IMR-90 (cell line): ENCODE data around the gene TLDC2. TPM values are rescaled to one million over a fixed set of nuclear protein-coding genes. Genes with fewer than 3 reads are reported as not detected.

ENCODE experiments used
- ATAC-seq: fragments of 200-7000 bp; cut with Tn5 transposase; 2 replicates; pipeline ENCODE4 v1.9.1; 2020; ENCODE audit warnings: low read depth, mild to moderate bottlenecking, moderate library complexity
- BruUV-seq: library from RNA; stranded (reverse); fragments of 400-500 nt; replicated peaks from 2 replicates; lab custom pipeline; 2021; lab: Mats Ljungman, UMichigan
- CTCF ChIA-PET: fragments of 300-600 bp; formaldehyde crosslinking; extraction: SDS; loops from one replicate; lab custom pipeline; 2021; ENCODE audit warnings: antibody characterized with exemption; lab: Yijun Ruan, JAX
- POLR2A ChIA-PET: fragments of 300-600 bp; sonication (Branson Sonifier 250); formaldehyde crosslinking; loops from one replicate; lab custom pipeline; 2022; ENCODE audit warnings: antibody characterized with exemption; ENCODE audit not compliant: unreplicated experiment; lab: Charles Lee
- DNase-seq: peaks from one replicate; pipeline ENCODE4 v3.0.0; 2013
- H2AFZ ChIP-seq: replicated peaks from 2 replicates; pipeline ENCODE3; 2013; ENCODE audit warnings: low read length, mild to moderate bottlenecking; ENCODE audit not compliant: poor library complexity
- H2AK5ac ChIP-seq: 2 replicates; pipeline ENCODE4 v1.6.1; 2013; ENCODE audit warnings: low read depth, low read length, inconsistent platforms
- H2AK9ac ChIP-seq: replicated peaks from 2 replicates; pipeline ENCODE3; 2013; ENCODE audit warnings: mild to moderate bottlenecking, low read depth, low read length, moderate library complexity; ENCODE audit not compliant: poor library complexity
- H2BK120ac ChIP-seq: 2 replicates; pipeline ENCODE4 v1.6.1; 2013; ENCODE audit warnings: low read depth, low read length, inconsistent platforms
- H2BK15ac ChIP-seq: 3 replicates; pipeline ENCODE4 v1.6.1; 2013; ENCODE audit warnings: low read depth, low read length, inconsistent platforms
- H2BK20ac ChIP-seq: 2 replicates; pipeline ENCODE4 v1.6.1; 2013; ENCODE audit warnings: low read depth, mild to moderate bottlenecking, inconsistent platforms, low read length, moderate library complexity
- H2BK5ac ChIP-seq: 2 replicates; pipeline ENCODE4 v1.6.1; 2013; ENCODE audit warnings: mild to moderate bottlenecking, low read depth, low read length, inconsistent platforms; ENCODE audit not compliant: poor library complexity, severe bottlenecking
- H3K14ac ChIP-seq: replicated peaks from 2 replicates; pipeline ENCODE4 v1.6.1; 2013; ENCODE audit warnings: low read depth, low read length, inconsistent platforms
- H3K18ac ChIP-seq: 2 replicates; pipeline ENCODE4 v1.6.1; 2013; ENCODE audit warnings: low read depth, low read length, control low read depth
- H3K23ac ChIP-seq: 2 replicates; pipeline ENCODE4 v1.6.1; 2013; ENCODE audit warnings: low read depth, low read length, inconsistent platforms
- H3K27ac ChIP-seq: 2 replicates; pipeline ENCODE4 v1.5.1; 2013; ENCODE audit warnings: mild to moderate bottlenecking, control low read depth, low read length; ENCODE audit not compliant: insufficient read depth
- H3K27me3 ChIP-seq: 2 replicates; pipeline ENCODE4 v1.6.1; 2013; ENCODE audit warnings: low read length; ENCODE audit not compliant: control insufficient read depth, insufficient read depth
- H3K36me3 ChIP-seq: 2 replicates; pipeline ENCODE4 v1.6.1; 2013; ENCODE audit warnings: low read length, mixed read lengths; ENCODE audit not compliant: control insufficient read depth, insufficient read depth
- H3K4ac ChIP-seq: 2 replicates; pipeline ENCODE4 v1.6.1; 2013; ENCODE audit warnings: low read depth, low read length, inconsistent platforms
- H3K4me1 ChIP-seq: 2 replicates; pipeline ENCODE4 v1.6.1; 2013; ENCODE audit warnings: low read length, mixed read lengths; ENCODE audit not compliant: control insufficient read depth, insufficient read depth
- H3K4me2 ChIP-seq: 2 replicates; pipeline ENCODE4 v1.6.1; 2013; ENCODE audit warnings: low read depth, mild to moderate bottlenecking, control low read depth, low read length, moderate library complexity
- H3K4me3 ChIP-seq: 2 replicates; pipeline ENCODE4 v1.5.1; 2013; ENCODE audit warnings: low read depth, mild to moderate bottlenecking, control low read depth, low read length, moderate library complexity; ENCODE audit not compliant: insufficient read depth
- H3K56ac ChIP-seq: 2 replicates; pipeline ENCODE4 v1.6.1; 2013; ENCODE audit warnings: low read length, inconsistent platforms; ENCODE audit not compliant: insufficient read depth; ENCODE audit errors: extremely low read depth
- H3K79me1 ChIP-seq, 2 experiments: 2 replicates each; pipeline ENCODE4 v1.6.1; 2013; ENCODE audit warnings: low read length in 2 of 2, inconsistent platforms in 1 of 2, low read depth in 1 of 2
- H3K9ac ChIP-seq: 2 replicates; pipeline ENCODE4 v1.6.1; 2013; ENCODE audit warnings: low read depth, low read length, control low read depth
- H3K9me1 ChIP-seq: 2 replicates; pipeline ENCODE4 v1.6.1; 2013; ENCODE audit warnings: low read length, inconsistent platforms; ENCODE audit not compliant: insufficient read depth
- H3K9me3 ChIP-seq: 2 replicates; pipeline ENCODE4 v1.6.1; 2013; ENCODE audit warnings: low read length; ENCODE audit not compliant: control insufficient read depth, insufficient read depth
- H4K20me1 ChIP-seq: 2 replicates; pipeline ENCODE4 v1.6.1; 2013; ENCODE audit warnings: low read length, inconsistent platforms; ENCODE audit not compliant: insufficient read depth
- H4K5ac ChIP-seq: 2 replicates; pipeline ENCODE4 v1.6.1; 2013; ENCODE audit warnings: mild to moderate bottlenecking, low read depth, low read length, control low read depth
- H4K8ac ChIP-seq, 2 experiments: 2 replicates each; pipeline ENCODE4 v1.6.1; 2013; ENCODE audit warnings: low read depth in 2 of 2, low read length in 2 of 2, control low read depth in 1 of 2, inconsistent platforms in 1 of 2
- H4K91ac ChIP-seq: 2 replicates; pipeline ENCODE4 v1.6.1; 2013; ENCODE audit warnings: low read depth, low read length, inconsistent platforms; ENCODE audit not compliant: insufficient read depth
- BHLHE40 ChIP-seq: fragments of 150-350 bp; IDR thresholded peaks from 2 replicates; pipeline ENCODE4 v1.6.1; 2016; ENCODE audit warnings: mild to moderate bottlenecking, low read depth, low read length
- CEBPB ChIP-seq: IDR thresholded peaks from 2 replicates; pipeline ENCODE4 v1.6.1; 2012; ENCODE audit warnings: low read depth, low read length, improper control_type of control experiment
- CHD1 ChIP-seq: IDR thresholded peaks from 2 replicates; pipeline ENCODE4 v1.6.1; 2012; ENCODE audit warnings: low read depth, low read length, improper control_type of control experiment
- FOS ChIP-seq: fragments of 150-350 bp; IDR thresholded peaks from 2 replicates; pipeline ENCODE4 v1.6.1; 2016; ENCODE audit warnings: low read depth, low read length
- MAFK ChIP-seq: IDR thresholded peaks from 2 replicates; pipeline ENCODE4 v1.6.1; 2012; ENCODE audit warnings: low read depth, low read length, improper control_type of control experiment
- MAZ ChIP-seq: IDR thresholded peaks from 2 replicates; pipeline ENCODE4 v1.6.1; 2012; ENCODE audit warnings: low read depth, mild to moderate bottlenecking, low read length, improper control_type of control experiment, moderate library complexity, borderline replicate concordance
- MXI1 ChIP-seq: IDR thresholded peaks from 2 replicates; pipeline ENCODE4 v1.6.1; 2012; ENCODE audit warnings: low read depth, mild to moderate bottlenecking, low read length, moderate library complexity, borderline replicate concordance
- NFE2L2 ChIP-seq: fragments of 150-350 bp; IDR thresholded peaks from 2 replicates; pipeline ENCODE4 v1.6.1; 2016; ENCODE audit warnings: low read depth, mild to moderate bottlenecking, low read length
- POLR2A ChIP-seq: IDR thresholded peaks from 2 replicates; pipeline ENCODE4 v1.6.1; 2012; ENCODE audit warnings: mild to moderate bottlenecking, low read depth, low read length
- RAD21 ChIP-seq: IDR thresholded peaks from 2 replicates; pipeline ENCODE4 v1.6.1; 2012; ENCODE audit warnings: low read length, improper control_type of control experiment
- RCOR1 ChIP-seq: IDR thresholded peaks from 2 replicates; pipeline ENCODE4 v1.6.1; 2012; ENCODE audit warnings: mild to moderate bottlenecking, low read length, improper control_type of control experiment; ENCODE audit not compliant: insufficient replicate concordance
- RFX5 ChIP-seq: IDR thresholded peaks from 2 replicates; pipeline ENCODE4 v1.8.0; 2012; ENCODE audit warnings: low read depth, mild to moderate bottlenecking, low read length, moderate library complexity
- SMC3 ChIP-seq: fragments of 150-350 bp; IDR thresholded peaks from 2 replicates; pipeline ENCODE4 v1.6.1; 2016; ENCODE audit warnings: low read depth, mild to moderate bottlenecking, antibody characterized with exemption, low read length, moderate library complexity
- WGBS, 2 experiments: methylation state at CpG; one replicate each; pipeline versions ENCODE4 v1.1.5 to v1.1.7; 2013; ENCODE audit warnings: missing lambda C conversion rate in 2 of 2; ENCODE audit not compliant: insufficient read length in 1 of 2; ENCODE audit errors: extremely low coverage in 2 of 2; 5-methylcytosine and 5-hydroxymethylcytosine counted together
- dilution Hi-C: fragments of 300-500 bp; cut with HindIII; formaldehyde crosslinking; loops from one replicate; pipeline ENCODE4 v1.14.3; 2018; ENCODE audit warnings: low sequenced_read_pairs; ENCODE audit not compliant: unreplicated experiment
- in situ Hi-C: fragments of 300-500 bp; cut with MboI; formaldehyde crosslinking; loops from 3 replicates; pipeline ENCODE4 v1.14.3; 2019; ENCODE audit warnings: low sequenced_read_pairs, inconsistent platforms, mixed read lengths
- intact Hi-C: fragments of 100-400 bp; cut with micrococcal nuclease; formaldehyde crosslinking; loops from 2 replicates; pipeline ENCODE4 v1.10.0; 2022
- polyA plus RNA-seq, 3 experiments: library from polyadenylated mRNA; depleted of rRNA; stranded (reverse); fragments of >200 nt; gene quantifications; 2 replicates each; pipeline ENCODE4 v1.2.3, GENCODE V29; 2012; ENCODE audit warnings: low replicate concordance in 1 of 3
- total RNA-seq: library from RNA; depleted of rRNA; stranded (reverse); fragments of >200 nt; gene quantifications from 2 replicates; pipeline ENCODE4 v1.2.3, GENCODE V29; 2012
- TF ChIP-seq, protein P1 (sequence below): fragments of 150-350 bp; IDR thresholded peaks from 2 replicates; pipeline ENCODE4 v1.6.1; 2016; ENCODE audit warnings: low read depth, mild to moderate bottlenecking, low read length, moderate library complexity, borderline replicate concordance
- TF ChIP-seq, protein P2 (sequence below): conservative IDR thresholded peaks from 2 replicates; pipeline ENCODE4 v1.5.1; 2012; ENCODE audit warnings: mild to moderate bottlenecking, low read depth, low read length, improper control_type of control experiment

TLDC2 gene
- total and polyA plus RNA-seq, 2 of the 4 experiments (the other 2 are of a cell fraction): 0.18 to 0.19 TPM

DNA sequence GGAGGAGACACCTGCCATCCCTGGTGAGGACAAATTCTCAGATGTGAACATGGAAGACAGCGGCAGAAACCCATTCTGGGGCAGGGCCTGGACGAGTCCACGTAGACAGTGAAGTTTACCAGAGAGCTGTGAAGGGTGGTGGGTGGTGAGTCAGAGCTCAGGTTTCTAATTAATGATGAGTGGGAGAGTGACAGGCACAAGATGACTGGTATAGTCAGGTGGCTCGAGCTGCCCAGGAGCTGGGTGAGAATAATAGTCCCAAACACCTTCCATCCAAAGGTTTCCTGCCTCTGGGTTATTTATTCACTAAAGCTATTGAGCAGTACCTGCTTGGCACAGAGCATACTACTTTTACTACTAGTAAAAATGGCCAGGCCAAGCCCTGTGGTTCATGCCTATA, 6.0 kb downstream of the TLDC2 start:
- Histone ChIP-seq H2AK9ac (peak overlapping the region; percentile 5), H3K56ac (no peak overlapping the region), H4K20me1 (no peaks in the 10 kb centered on the region), H3K27me3 (peaks cover 12% of the 10 kb centered on the region), H4K8ac (no peak overlapping the region), H2BK120ac (no peak overlapping the region), H3K9ac (no peak overlapping the region), H3K4ac (no peak overlapping the region), H3K79me1 (no peaks in the 10 kb centered on the region), H3K4me1 (no peaks in the 10 kb centered on the region), H2BK15ac (no peak overlapping the region), H3K9me1 (no peaks in the 10 kb centered on the region), H2AFZ (peak overlapping the region; percentile 23), H3K23ac (no peak overlapping the region), H4K5ac (no peak overlapping the region), H2BK5ac (no peak overlapping the region), H3K18ac (no peak overlapping the region), H4K91ac (no peak overlapping the region), H2BK20ac (no peak overlapping the region), H3K4me3 (no peak overlapping the region), H3K14ac (no peak overlapping the region), H3K36me3 (no peaks in the 10 kb centered on the region), H3K9me3 (no peaks in the 10 kb centered on the region), H2AK5ac (no peak overlapping the region), H3K27ac (no peak overlapping the region), H3K4me2 (no peak overlapping the region)
- POLR2A ChIA-PET: no interaction called here
- DNase-seq (no peak), ATAC-seq (no peak)
- intact Hi-C loops (loop anchor here (10.0 kb wide), 1 partner anchor 267 kb away; no protein-coding TSS in a partner anchor), in situ Hi-C loops (no loop called here), dilution Hi-C loops (no loop called here)
- 23% methylated on average over 3 of the region's 4 CpGs; no CpG with 5 or more reads in 1 of the 2 experiments for WGBS, 2 experiments
- TF ChIP-seq POLR2A (no peak), MXI1 (no peak), MAFK (no peak), SMC3 (no peak), CEBPB (no peak), CHD1 (no peak), FOS (no peak), NFE2L2 (no peak), RCOR1 (no peak), RAD21 (no peak), RFX5 (no peak), BHLHE40 (no peak), MAZ (no peak)
- TF ChIP-seq, protein P1, sequence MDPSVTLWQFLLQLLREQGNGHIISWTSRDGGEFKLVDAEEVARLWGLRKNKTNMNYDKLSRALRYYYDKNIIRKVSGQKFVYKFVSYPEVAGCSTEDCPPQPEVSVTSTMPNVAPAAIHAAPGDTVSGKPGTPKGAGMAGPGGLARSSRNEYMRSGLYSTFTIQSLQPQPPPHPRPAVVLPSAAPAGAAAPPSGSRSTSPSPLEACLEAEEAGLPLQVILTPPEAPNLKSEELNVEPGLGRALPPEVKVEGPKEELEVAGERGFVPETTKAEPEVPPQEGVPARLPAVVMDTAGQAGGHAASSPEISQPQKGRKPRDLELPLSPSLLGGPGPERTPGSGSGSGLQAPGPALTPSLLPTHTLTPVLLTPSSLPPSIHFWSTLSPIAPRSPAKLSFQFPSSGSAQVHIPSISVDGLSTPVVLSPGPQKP: no peak
- TF ChIP-seq, protein P2, sequence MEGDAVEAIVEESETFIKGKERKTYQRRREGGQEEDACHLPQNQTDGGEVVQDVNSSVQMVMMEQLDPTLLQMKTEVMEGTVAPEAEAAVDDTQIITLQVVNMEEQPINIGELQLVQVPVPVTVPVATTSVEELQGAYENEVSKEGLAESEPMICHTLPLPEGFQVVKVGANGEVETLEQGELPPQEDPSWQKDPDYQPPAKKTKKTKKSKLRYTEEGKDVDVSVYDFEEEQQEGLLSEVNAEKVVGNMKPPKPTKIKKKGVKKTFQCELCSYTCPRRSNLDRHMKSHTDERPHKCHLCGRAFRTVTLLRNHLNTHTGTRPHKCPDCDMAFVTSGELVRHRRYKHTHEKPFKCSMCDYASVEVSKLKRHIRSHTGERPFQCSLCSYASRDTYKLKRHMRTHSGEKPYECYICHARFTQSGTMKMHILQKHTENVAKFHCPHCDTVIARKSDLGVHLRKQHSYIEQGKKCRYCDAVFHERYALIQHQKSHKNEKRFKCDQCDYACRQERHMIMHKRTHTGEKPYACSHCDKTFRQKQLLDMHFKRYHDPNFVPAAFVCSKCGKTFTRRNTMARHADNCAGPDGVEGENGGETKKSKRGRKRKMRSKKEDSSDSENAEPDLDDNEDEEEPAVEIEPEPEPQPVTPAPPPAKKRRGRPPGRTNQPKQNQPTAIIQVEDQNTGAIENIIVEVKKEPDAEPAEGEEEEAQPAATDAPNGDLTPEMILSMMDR: no peak
- CTCF ChIA-PET: no interaction called here
- no TSS peak for BruUV-seq
